Upper lobe of left lung (tissue), 4 donors: ENCODE results near the gene SCNN1B.

ENCODE experiments used
- CTCF ChIP-seq, 6 experiments: fragments of 450-650 bp in 4 of 6; fragments of 200-600 bp in 2 of 6; sonication (generic) in 2 of 6; IDR thresholded peaks; one replicate each; pipeline ENCODE4 v1.5.1; 2016 to 2019; ENCODE audit warnings: antibody characterized with exemption in 6 of 6
- EP300 ChIP-seq, 4 donors: sonication (generic); formaldehyde crosslinking; IDR thresholded peaks; one replicate each; pipeline ENCODE4 v1.5.1; 2017; ENCODE audit warnings: antibody characterized with exemption in 4 of 4, control low read depth in 2 of 4
- POLR2A ChIP-seq, 4 donors: fragments of 450-650 bp; IDR thresholded peaks; one replicate each; pipeline ENCODE4 v1.5.1; 2016 to 2017; ENCODE audit warnings: antibody characterized with exemption in 4 of 4, mild to moderate bottlenecking in 2 of 4
- POLR2AphosphoS5 ChIP-seq, 2 donors: sonication (generic); formaldehyde crosslinking; IDR thresholded peaks; one replicate each; pipeline ENCODE4 v1.5.1; 2017; ENCODE audit warnings: antibody characterized with exemption in 2 of 2

DNA sequence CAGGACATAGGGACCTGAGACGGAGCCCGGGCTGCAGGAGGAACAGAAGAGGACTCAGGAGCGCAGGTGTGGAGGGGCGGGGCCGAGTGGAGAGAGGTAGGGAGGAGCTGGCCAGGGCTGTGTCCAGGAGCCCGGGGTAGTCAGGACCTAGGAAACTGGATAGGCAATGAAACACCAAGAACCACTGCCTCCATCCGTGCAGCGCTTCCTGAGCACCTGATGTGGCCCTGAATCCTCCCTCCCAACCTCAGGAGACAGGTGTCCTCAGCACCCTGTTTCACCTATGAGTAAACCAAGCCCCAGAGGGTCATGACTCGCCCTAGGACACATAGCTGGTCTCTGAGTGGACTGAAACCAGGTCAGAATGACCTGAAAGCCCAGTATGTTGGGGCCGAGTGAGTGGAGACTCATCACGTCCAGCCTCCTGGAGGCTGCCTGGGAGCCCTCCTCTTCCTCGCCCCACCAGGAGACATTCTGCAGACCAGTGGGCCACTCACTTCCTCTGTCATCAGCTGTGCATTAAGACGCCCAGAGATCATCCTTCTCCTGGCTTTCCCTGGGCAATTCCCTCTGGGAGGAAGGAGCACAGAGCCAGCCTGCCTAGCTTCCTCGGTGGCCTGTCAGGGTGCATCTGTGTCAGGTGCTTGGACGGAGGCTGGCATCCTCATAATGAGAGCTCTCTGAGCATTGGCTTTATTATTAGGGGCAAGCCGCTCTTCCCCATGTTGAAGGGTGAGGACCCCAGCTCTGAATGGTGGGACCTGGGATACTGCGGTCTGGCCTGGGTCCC, 72.8 kb downstream of the SCNN1B start:
- TF ChIP-seq CTCF (IDR thresholded peaks at IDR 0.05): no peak
- no peak for TF ChIP-seq POLR2A (IDR thresholded peaks at IDR 0.05)
- no peak for TF ChIP-seq EP300 (IDR thresholded peaks at IDR 0.05)
- TF ChIP-seq POLR2AphosphoS5 (IDR thresholded peaks at IDR 0.05): no peak
